Dedifferentiated amniotic fluid mesenchymal stem cell (primary cell): Measurements from ENCODE around the gene OSBPL10.
"Not testable (repeated sequence)": the region's sequence is repeated elsewhere in the genome, so short reads cannot be mapped to it uniquely, and the experiment has no call there.

Source experiments
- DNase-seq: peaks from one replicate; pipeline ENCODE4 v3.0.0-alpha.2; 2016; ENCODE audit errors: extremely low spot score

The OSBPL10 gene

GRCh38 chr3:31890742-31891469 is 90.2 kb downstream of the OSBPL10 start:
- no peak for DNase-seq

DNA sequence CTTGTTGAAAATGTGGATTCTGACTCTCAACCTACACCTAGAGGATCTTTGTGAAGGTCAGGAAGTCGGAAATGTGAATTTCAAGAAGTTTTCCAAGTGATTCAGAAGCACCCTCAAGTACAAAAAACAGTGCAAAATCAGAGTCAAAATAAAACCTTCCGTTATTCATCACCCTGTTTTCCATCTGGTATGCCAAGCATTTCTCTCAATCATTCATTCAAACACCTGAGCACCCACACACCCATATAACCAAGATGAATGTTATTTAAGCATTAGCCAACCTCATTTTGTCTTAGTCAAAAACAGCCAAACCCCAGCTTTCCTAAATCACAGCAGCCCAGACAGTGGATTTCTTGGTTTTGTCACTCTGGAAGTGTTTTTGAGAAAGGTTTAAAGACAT is 91.1 kb downstream of the OSBPL10 start:
- no peak for DNase-seq

- DNase-seq = no peak
Observed at GRCh38 chr3:31885235-31885634, 95.8 kb downstream of the OSBPL10 start.

GRCh38 chr3:31884251-31884650 is 96.8 kb downstream of the OSBPL10 start:
- DNase-seq = no peak

DNA sequence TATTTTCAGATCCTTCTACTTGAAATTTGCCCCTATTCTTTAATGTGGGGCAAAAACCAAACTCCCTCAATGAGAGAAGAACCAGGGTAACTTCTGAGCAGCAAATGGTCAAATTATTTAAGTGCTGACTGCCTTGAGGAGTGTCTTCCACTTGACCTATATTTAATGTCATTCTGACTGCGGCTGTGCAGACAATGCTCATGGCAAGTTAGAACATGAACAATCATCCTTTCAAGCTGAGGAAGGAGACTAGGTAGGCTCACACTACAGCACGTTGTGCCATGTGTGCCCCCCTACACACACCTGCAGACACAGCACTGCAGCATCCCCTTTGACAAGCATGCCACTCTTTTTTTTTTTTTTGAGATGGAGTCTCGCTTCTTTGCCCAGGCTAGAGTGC is 98.2 kb downstream of the OSBPL10 start:
- DNase-seq = no peak

GRCh38 chr3:31882431-31882830 is 98.6 kb downstream of the OSBPL10 start:
- DNase-seq = no peak

DNA sequence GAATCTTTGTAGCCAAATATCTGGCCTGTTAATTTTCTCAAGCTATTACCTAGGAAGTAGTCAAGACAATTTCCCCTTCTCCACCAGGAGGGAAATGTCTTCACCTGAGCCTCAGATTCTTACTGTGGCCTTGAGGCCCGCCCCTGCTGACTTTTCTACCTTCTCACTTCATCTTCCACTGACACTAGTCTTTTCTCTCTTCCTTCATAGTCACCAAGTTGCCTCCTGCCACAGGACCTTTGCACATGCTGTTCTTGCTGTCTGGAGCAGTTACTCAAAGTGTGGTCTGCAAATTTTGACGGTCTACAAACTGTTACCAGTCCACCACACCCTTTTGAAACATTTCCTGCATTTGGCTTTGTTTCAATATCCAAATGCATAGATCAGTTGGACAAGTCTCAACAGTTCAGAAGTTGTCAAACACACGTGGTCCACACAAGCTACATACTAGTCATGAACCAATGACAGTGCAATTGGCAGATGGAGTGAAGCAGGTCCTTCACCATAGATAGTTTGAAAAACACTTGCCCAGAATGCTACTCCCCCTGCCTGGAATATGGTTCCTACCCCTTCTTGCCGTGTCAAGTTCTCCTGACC is 100.5 kb downstream of the OSBPL10 start:
- DNase-seq = no peak

- DNase-seq = no peak
Observed at GRCh38 chr3:31880020-31880419, 101.0 kb downstream of the OSBPL10 start.

DNA sequence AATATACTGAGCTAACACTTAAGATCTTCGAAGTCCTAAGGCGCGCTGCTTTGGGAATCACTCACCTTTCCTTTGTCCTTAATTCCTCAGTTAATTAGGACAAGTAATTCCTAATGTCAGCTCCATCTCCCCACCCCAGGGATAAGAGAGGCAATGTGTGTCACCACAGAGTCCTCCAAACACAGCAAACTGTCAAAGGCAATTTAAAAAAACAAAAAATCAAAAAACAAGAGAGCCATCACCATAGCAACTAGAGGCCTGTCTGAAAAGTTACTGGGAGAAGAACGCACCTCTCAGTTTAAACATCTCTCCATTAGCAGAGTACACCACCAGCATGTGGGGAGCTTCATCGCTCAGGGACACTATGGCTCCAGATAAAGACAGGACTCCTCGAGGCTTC is 101.7 kb downstream of the OSBPL10 start:
- no peak for DNase-seq

DNA sequence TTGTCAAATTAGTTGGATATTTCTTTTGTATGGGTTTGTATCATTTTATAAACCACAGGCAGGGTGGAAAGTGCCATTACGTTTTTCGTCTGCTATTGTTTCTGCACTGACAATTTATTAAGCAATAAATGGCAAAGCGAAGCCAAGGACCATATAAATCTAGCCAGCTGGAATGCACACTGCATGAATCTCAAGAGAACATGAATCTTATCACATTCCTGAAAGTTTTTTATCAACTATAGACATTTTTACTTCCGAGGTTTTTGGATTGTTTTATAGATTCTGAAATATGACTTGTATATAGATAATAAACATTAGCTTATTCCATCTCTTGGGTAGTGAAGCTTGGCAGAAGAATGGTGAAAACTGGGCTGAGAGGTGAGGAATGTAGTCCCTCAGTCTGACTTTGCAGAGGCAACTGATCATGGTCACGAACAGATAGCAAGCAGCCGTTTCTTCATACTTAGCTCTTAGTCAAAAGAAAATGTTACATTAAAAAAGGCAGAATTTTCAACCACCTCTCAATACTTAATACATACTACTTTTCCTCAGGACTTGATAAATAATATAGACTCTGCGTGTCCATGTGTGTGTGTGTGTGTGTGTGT is 102.7 kb downstream of the OSBPL10 start:
- DNase-seq = no peak

DNA sequence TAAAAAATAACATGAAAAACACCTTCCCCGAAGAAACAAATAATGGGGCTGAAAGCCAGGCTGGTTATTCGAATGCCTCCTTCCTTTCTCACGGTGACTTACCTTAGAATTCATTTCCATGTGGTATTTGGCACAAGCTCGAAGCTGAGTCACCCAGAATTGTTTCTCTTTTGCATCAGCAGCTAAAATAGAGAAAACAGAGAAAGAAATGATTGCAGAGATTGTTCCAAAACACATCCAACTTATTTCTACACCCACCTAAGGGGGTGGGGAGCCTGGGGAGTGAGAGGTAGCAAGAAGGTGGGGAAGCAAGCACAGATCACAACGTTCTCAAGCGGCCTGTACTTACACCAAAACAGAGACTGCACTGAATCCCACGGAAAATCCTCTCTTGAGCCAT is 104.7 kb downstream of the OSBPL10 start:
- DNase-seq = peak; percentile 77

DNA sequence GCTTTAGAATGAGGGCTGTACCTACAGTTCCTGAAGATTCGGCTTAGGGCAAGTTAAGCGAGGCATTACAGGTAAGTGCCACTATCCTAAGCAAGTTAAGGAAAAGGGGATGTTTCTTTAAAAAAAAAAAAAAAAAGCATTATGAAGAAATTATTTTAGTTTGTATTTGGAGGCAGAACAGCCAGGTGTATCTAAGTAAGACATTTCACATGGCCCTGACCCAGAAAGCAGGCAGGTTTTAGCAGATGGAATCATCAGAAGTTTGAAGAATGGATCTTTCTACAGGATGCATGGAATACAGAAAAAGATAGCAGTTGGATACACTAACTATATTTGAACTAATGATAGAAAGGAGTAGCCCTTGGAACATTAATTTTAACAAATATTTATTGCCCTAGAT is 105.6 kb downstream of the OSBPL10 start:
- DNase-seq = no peak

GRCh38 chr3:31873254-31873820 is 107.7 kb downstream of the OSBPL10 start:
- no peak for DNase-seq

GRCh38 chr3:31871939-31872507 is 109.0 kb downstream of the OSBPL10 start:
- DNase-seq = no peak

DNA sequence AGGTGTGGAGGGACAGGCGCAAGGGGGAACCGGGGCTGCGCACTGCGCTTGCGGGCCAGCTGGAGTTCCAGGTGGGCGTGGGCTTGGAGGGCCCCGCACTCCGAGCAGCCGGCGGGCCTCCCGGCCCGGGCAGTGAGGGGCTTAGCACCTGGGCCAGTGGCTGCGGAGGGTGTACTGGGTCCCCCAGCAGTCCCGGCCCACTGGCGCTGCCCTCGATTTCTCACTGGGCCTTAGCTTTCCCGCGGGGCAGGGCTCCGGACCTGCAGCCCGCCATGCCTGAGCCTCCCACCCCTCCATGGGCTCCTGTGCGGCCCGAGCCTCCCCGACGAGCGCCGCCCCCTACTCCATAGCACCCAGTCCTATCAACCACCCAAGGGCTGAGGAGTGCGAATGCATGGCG is 111.0 kb downstream of the OSBPL10 start:
- DNase-seq = not testable (repeated sequence)

GRCh38 chr3:31868236-31868635 is 112.8 kb downstream of the OSBPL10 start:
- DNase-seq = no peak

- peak; percentile 34 for DNase-seq
Observed at GRCh38 chr3:31862666-31863279, 118.3 kb downstream of the OSBPL10 start.

DNA sequence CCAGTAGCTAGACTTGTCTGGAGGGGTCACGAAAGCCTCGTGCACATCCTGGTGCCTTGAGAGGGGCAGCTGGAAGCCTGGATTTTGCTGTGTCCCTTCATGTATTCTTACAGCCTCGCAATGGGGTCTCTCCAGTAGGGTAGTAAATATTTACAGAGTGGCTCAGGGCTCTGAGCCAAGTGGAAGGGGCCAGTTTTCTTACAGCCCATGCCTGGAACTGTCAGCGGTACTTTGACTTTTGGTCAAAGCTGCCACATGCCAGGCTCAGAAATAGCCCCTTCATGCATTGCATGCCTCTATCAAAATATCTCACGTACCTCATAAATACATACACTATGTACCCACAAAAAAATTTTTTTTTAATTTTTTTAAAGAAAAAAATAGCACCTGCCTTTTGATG is 119.2 kb downstream of the OSBPL10 start:
- DNase-seq = no peak

DNA sequence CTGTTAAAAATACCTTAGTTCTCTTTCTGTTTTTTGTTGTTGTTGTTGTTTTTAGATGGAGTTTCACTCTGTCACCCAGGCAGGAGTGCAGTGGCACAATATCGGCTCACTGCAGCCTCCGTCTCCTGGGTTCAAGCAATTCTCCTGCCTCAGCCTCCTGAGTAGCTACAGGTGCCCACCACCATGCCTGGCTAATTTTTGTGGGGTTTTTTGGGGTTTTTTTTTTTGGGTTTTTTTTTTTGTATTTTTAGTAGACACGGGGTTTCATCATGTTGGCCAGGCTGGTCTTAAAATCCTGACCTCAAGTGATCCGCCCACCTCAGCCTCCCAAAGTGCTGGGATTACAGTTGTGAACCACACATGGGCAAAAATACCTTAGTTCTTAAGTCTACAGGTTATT is 120.4 kb downstream of the OSBPL10 start:
- not testable (repeated sequence) for DNase-seq

- no peak for DNase-seq
Observed at GRCh38 chr3:31859245-31859644, 121.8 kb downstream of the OSBPL10 start.

- no peak for DNase-seq
Observed at GRCh38 chr3:31858439-31858838, 122.6 kb downstream of the OSBPL10 start.

GRCh38 chr3:31853580-31853979 is 127.5 kb downstream of the OSBPL10 start:
- DNase-seq = no peak
